ENCODE data around the gene DNAJA3.

DNAJA3 gene

GRCh38 chr16:4499196-4499555, 73.5 kb downstream of the DNAJA3 start:
- no peak for DNase-seq (ENCODE audit: low read depth)
- TF ChIP-seq, protein P1, sequence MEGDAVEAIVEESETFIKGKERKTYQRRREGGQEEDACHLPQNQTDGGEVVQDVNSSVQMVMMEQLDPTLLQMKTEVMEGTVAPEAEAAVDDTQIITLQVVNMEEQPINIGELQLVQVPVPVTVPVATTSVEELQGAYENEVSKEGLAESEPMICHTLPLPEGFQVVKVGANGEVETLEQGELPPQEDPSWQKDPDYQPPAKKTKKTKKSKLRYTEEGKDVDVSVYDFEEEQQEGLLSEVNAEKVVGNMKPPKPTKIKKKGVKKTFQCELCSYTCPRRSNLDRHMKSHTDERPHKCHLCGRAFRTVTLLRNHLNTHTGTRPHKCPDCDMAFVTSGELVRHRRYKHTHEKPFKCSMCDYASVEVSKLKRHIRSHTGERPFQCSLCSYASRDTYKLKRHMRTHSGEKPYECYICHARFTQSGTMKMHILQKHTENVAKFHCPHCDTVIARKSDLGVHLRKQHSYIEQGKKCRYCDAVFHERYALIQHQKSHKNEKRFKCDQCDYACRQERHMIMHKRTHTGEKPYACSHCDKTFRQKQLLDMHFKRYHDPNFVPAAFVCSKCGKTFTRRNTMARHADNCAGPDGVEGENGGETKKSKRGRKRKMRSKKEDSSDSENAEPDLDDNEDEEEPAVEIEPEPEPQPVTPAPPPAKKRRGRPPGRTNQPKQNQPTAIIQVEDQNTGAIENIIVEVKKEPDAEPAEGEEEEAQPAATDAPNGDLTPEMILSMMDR (IDR thresholded peaks at IDR 0.05; ENCODE audit: control insufficient read depth, extremely low read depth, insufficient read depth) = no peak

DNA sequence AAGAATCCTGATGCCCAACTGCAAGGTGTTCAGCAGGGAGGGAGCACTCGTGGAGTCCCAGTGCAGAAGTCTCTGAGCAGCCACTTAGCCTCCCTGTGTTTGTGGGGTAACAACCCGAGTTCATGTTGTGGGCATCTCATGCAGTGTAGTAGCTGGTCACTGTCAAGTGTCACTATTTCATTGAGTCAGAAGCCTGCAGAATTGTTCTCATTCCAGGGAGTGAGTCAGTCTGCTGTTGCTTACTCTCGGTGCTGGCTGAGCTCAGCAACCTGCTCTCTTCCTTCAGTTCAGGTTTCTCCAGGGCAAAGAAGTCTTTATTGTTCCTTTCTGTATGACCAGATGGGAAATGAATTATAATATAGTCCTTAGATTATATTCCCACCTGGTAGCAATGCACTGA, 74.6 kb downstream of the DNAJA3 start:
- TF ChIP-seq, protein P1 (IDR thresholded peaks at IDR 0.05; ENCODE audit: control insufficient read depth, extremely low read depth, insufficient read depth) = no peak
- DNase-seq (ENCODE audit: low read depth) = no peak
- no peak overlapping the region for H3K4me3 ChIP-seq (ENCODE audit: low read depth, low read length)

More at GRCh38 chr16:4499196-4499555, 73.5 kb downstream of the DNAJA3 start:
- no peak overlapping the region for H3K4me3 ChIP-seq (ENCODE audit: low read depth, low read length)

DNA sequence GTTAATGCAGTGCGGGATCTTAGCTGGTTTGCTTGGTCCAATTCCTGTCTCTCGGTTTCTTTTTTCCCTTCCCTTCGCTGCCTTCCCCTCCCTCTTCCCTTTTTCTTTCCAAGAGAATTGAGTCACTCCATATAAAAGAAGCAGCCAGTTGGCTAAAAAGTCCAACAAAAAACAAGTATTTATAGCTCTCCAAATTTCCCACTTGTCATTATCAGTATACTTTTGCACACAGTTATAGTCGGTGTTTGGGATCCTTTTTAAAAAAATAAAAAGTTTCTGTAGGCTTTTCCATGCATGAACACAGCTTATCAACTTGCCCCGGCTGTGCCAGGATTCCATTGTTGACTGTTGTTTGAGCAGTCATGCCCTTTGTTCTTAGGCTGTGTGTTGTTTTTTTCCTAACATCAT, 75.4 kb downstream of the DNAJA3 start:
- no peak for DNase-seq (ENCODE audit: low read depth)
- TF ChIP-seq, protein P1 (IDR thresholded peaks at IDR 0.05; ENCODE audit: control insufficient read depth, extremely low read depth, insufficient read depth) = no peak
- no peak overlapping the region for H3K4me3 ChIP-seq (ENCODE audit: low read depth, low read length)

DNA sequence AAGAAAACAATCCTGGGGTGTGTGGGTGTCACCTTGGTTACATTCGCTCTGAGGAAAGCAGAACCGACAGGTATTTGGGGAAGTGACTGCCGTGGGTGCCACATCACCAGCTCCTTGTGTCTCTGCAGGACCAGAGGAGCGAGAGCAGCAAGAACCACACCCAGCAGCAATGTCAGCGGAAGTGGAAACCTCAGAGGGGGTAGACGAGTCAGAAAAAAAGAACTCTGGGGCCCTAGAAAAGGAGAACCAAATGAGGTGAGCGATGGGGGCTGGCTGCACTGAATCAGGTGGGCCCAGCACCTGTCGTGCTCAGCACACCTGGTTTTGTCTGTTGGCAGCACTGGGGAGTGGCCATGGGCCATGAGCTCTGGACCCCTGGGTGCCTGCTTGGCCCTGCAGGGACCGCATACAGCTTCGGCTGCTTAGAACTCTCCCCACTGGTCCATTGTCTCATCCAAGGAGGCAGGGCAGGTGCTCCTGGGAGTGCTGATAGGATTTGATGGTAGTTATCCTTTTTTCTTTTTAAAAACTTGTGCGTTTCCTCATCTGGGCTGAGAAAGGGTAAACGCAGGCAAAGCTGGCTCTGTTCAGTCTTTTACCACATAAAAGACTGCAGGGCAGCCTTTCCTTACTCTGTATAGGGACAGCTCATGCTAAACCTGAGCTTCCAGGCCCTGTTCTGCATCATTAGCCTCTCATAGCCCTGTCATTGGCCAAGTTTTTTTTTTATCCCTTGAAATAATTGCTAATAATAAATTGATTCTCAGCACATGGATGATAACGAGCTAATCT, 79.9 kb downstream of the DNAJA3 start:
- TF ChIP-seq, protein P1 (IDR thresholded peaks at IDR 0.05; ENCODE audit: control insufficient read depth, extremely low read depth, insufficient read depth) = no peak
- DNase-seq (ENCODE audit: low read depth) = no peak
- H3K4me3 ChIP-seq (ENCODE audit: low read depth, low read length) = no peak overlapping the region

Measured in LNCaP clone FGC (cell line).